Ovary (tissue), 3 donors: ENCODE results near the gene PIRT.

Experiments used
- CTCF ChIP-seq, 3 donors: fragments of 450-650 bp in 2 of 3; fragments of 200-600 bp in 1 of 3; IDR thresholded peaks; one replicate each; pipeline versions ENCODE4 v1.5.1 to v1.8.0; 2016 to 2022; ENCODE audit warnings: antibody characterized with exemption in 3 of 3, mild to moderate bottlenecking in 1 of 3
- POLR2A ChIP-seq: fragments of 450-650 bp; IDR thresholded peaks from one replicate; pipeline ENCODE4 v1.6.1; 2017; ENCODE audit warnings: antibody characterized with exemption, mild to moderate bottlenecking, moderate library complexity
- donor health status: DM: no; HTN: no; CAD: no.

GRCh38 chr17:10870336-10871050 lies 32.6 kb upstream of the PIRT start:
- no peak for TF ChIP-seq POLR2A
- no peak for TF ChIP-seq CTCF (IDR thresholded peaks at IDR 0.05)
